Uterus (tissue), 2 donors: ENCODE results near the gene AIG1.

Experiments
- CTCF ChIP-seq, 4 experiments: fragments of 200-600 bp in 2 of 4; fragments of 450-650 bp in 2 of 4; sonication (generic) in 2 of 4; IDR thresholded peaks; one replicate each; pipeline ENCODE4 v1.5.1; 2016 to 2019; ENCODE audit warnings: antibody characterized with exemption in 4 of 4, mild to moderate bottlenecking in 2 of 4, moderate library complexity in 1 of 4
- POLR2A ChIP-seq, 2 donors: fragments of 450-650 bp; IDR thresholded peaks; one replicate each; pipeline ENCODE4 v1.6.1; 2016; ENCODE audit warnings: antibody characterized with exemption in 2 of 2, mild to moderate bottlenecking in 1 of 2, moderate library complexity in 1 of 2

GRCh38 chr6:143267760-143268159 is 207.1 kb downstream of the AIG1 start:
- TF ChIP-seq CTCF (IDR thresholded peaks at IDR 0.05) (no peak), POLR2A (IDR thresholded peaks at IDR 0.05) (no peak)
